GM23338 (cell line): ENCODE results near the gene AEN. TPM values are rescaled to one million over a fixed set of nuclear protein-coding genes. Genes with fewer than 3 reads are reported as not detected.

ENCODE experiments used
- CREB1 ChIP-seq: fragments of 250-450 bp; sonication (Bioruptor Pico); IDR thresholded peaks from 2 replicates; pipeline ENCODE4 v1.5.0; 2020; ENCODE audit warnings: low read depth, mild to moderate bottlenecking, moderate library complexity
- EZH2 ChIP-seq: fragments of 200-600 bp; sonication (generic); IDR thresholded peaks from one replicate; pipeline ENCODE4 v1.8.0; 2017; ENCODE audit warnings: antibody characterized with exemption, mild to moderate bottlenecking, low read depth; ENCODE audit not compliant: unreplicated experiment
- EZH2phosphoT487 ChIP-seq: fragments of 200-600 bp; sonication (generic); IDR thresholded peaks from one replicate; pipeline ENCODE4 v1.8.1; 2018; ENCODE audit warnings: antibody characterized with exemption; ENCODE audit not compliant: unreplicated experiment
- STAT1 ChIP-seq: IDR thresholded peaks from one replicate; pipeline ENCODE4 v1.6.1; 2016; ENCODE audit warnings: antibody characterized with exemption; ENCODE audit not compliant: unreplicated experiment
- ZNF114 ChIP-seq: fragments of 250-450 bp; sonication (Bioruptor Pico); IDR thresholded peaks from 2 replicates; pipeline ENCODE4 v1.5.0; 2020; ENCODE audit warnings: mild to moderate bottlenecking, moderate library complexity
- ZNF331 ChIP-seq: fragments of 250-450 bp; sonication (Bioruptor Pico); IDR thresholded peaks from 2 replicates; pipeline ENCODE4 v1.5.0; 2020; ENCODE audit warnings: low read depth, mild to moderate bottlenecking, moderate library complexity
- polyA plus RNA-seq: library from polyadenylated mRNA; unstranded; fragments of >200 nt; fragmentation: Nextera tagmentation; extraction: Ambion mirVana; gene quantifications from 2 replicates; pipeline ENCODE4 v1.2.1, GENCODE V29; 2016
- total RNA-seq: library from RNA; depleted of rRNA; stranded (reverse); fragments of >200 nt; shearing (Covaris generic); gene quantifications from 2 replicates; pipeline ENCODE4 v1.2.3, GENCODE V29; 2014
- TF ChIP-seq, protein P1 (sequence below): fragments of 250-450 bp; sonication (Bioruptor Pico); IDR thresholded peaks from 2 replicates; pipeline ENCODE4 v1.5.0; 2020; ENCODE audit warnings: mild to moderate bottlenecking, moderate library complexity
- TF ChIP-seq, protein P2 (sequence below): IDR thresholded peaks from 2 replicates; pipeline ENCODE4 v1.6.1; 2016; ENCODE audit warnings: antibody characterized with exemption

AEN gene
- total and polyA plus RNA-seq, 2 experiments from 2014 or later: 82.3 to 220 TPM

DNA sequence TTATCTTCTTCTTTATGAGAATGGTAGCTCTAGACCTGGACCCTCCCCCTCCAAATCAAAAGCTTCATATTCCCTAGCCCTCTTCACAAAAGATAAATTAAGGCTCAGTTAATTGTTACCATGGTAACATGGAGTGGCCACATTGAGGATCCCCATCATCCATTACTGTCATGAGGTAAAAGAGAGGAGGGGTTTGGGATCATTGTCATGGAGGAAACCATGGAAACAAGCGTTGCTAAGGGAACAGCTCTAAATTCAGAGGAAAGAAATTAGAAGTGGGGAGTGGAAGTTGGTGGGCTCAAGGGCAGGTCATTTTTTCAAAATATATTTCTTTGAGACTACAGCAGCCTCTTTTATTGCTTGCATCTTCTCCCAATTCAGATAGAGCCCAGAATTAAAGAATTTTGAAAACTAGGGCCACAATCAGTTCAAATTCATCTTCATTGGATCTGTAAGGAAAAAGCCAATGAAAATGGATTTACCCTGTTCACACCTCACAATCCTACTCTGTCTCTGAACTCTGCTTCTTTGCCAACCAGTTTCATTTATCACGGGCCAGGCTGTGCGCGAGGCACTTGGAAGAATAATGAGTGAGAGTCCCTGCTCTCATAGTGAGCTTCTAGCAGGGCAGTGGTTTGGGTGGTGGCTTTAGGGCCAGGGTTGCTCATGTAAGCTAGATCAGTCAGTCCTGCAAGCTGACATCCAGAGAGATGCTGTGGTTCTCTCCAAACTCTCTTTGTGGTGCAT, 11.6 kb upstream of the AEN start (continued):
- TF ChIP-seq, protein P1, sequence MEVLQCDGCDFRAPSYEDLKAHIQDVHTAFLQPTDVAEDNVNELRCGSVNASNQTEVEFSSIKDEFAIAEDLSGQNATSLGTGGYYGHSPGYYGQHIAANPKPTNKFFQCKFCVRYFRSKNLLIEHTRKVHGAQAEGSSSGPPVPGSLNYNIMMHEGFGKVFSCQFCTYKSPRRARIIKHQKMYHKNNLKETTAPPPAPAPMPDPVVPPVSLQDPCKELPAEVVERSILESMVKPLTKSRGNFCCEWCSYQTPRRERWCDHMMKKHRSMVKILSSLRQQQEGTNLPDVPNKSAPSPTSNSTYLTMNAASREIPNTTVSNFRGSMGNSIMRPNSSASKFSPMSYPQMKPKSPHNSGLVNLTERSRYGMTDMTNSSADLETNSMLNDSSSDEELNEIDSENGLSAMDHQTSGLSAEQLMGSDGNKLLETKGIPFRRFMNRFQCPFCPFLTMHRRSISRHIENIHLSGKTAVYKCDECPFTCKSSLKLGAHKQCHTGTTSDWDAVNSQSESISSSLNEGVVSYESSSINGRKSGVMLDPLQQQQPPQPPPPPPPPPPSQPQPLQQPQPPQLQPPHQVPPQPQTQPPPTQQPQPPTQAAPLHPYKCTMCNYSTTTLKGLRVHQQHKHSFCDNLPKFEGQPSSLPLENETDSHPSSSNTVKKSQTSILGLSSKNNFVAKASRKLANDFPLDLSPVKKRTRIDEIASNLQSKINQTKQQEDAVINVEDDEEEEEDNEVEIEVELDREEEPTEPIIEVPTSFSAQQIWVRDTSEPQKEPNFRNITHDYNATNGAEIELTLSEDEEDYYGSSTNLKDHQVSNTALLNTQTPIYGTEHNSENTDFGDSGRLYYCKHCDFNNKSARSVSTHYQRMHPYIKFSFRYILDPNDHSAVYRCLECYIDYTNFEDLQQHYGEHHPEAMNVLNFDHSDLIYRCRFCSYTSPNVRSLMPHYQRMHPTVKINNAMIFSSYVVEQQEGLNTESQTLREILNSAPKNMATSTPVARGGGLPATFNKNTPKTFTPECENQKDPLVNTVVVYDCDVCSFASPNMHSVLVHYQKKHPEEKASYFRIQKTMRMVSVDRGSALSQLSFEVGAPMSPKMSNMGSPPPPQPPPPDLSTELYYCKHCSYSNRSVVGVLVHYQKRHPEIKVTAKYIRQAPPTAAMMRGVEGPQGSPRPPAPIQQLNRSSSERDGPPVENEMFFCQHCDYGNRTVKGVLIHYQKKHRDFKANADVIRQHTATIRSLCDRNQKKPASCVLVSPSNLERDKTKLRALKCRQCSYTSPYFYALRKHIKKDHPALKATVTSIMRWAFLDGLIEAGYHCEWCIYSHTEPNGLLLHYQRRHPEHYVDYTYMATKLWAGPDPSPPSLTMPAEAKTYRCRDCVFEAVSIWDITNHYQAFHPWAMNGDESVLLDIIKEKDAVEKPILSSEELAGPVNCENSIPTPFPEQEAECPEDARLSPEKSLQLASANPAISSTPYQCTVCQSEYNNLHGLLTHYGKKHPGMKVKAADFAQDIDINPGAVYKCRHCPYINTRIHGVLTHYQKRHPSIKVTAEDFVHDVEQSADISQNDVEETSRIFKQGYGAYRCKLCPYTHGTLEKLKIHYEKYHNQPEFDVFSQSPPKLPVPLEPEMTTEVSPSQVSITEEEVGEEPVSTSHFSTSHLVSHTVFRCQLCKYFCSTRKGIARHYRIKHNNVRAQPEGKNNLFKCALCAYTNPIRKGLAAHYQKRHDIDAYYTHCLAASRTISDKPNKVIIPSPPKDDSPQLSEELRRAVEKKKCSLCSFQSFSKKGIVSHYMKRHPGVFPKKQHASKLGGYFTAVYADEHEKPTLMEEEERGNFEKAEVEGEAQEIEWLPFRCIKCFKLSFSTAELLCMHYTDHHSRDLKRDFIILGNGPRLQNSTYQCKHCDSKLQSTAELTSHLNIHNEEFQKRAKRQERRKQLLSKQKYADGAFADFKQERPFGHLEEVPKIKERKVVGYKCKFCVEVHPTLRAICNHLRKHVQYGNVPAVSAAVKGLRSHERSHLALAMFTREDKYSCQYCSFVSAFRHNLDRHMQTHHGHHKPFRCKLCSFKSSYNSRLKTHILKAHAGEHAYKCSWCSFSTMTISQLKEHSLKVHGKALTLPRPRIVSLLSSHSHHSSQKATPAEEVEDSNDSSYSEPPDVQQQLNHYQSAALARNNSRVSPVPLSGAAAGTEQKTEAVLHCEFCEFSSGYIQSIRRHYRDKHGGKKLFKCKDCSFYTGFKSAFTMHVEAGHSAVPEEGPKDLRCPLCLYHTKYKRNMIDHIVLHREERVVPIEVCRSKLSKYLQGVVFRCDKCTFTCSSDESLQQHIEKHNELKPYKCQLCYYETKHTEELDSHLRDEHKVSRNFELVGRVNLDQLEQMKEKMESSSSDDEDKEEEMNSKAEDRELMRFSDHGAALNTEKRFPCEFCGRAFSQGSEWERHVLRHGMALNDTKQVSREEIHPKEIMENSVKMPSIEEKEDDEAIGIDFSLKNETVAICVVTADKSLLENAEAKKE (CRISPR knock-in tag): no peak
- TF ChIP-seq, protein P2, sequence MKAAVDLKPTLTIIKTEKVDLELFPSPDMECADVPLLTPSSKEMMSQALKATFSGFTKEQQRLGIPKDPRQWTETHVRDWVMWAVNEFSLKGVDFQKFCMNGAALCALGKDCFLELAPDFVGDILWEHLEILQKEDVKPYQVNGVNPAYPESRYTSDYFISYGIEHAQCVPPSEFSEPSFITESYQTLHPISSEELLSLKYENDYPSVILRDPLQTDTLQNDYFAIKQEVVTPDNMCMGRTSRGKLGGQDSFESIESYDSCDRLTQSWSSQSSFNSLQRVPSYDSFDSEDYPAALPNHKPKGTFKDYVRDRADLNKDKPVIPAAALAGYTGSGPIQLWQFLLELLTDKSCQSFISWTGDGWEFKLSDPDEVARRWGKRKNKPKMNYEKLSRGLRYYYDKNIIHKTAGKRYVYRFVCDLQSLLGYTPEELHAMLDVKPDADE: no peak
- no peak for TF ChIP-seq EZH2
- no peak for TF ChIP-seq STAT1
- TF ChIP-seq ZNF114 (CRISPR knock-in tag): no peak
- no peak for TF ChIP-seq ZNF331
- no peak for TF ChIP-seq EZH2phosphoT487
- TF ChIP-seq CREB1: no peak
